Endodermal cell (in vitro differentiated cells): Measurements from ENCODE around the gene RETN. TPM values are rescaled to one million over a fixed set of nuclear protein-coding genes. Genes with fewer than 3 reads are reported as not detected.
"Not testable (repeated sequence)": the region's sequence is repeated elsewhere in the genome, so short reads cannot be mapped to it uniquely, and the experiment has no call there.

Experiments
- DNase-seq: peaks from one replicate; pipeline ENCODE4 v3.0.0-alpha.2; 2017
- H3K27ac ChIP-seq: 2 replicates; pipeline ENCODE4 v1.5.1; 2013; ENCODE audit warnings: mild to moderate bottlenecking, low read depth, low read length, moderate library complexity
- H3K27me3 ChIP-seq: 2 replicates; pipeline ENCODE4 v1.6.1; 2013; ENCODE audit warnings: mild to moderate bottlenecking, low read length, moderate library complexity; ENCODE audit not compliant: insufficient read depth, control insufficient read depth, poor library complexity, severe bottlenecking
- H3K36me3 ChIP-seq: 2 replicates; pipeline ENCODE4 v1.7.0; 2013; ENCODE audit warnings: mild to moderate bottlenecking, low read length, moderate library complexity; ENCODE audit not compliant: control insufficient read depth, insufficient read depth
- H3K4me1 ChIP-seq: one replicate; pipeline ENCODE4 v1.7.0; 2013; ENCODE audit warnings: low read length; ENCODE audit not compliant: control insufficient read depth, insufficient read depth
- H3K4me3 ChIP-seq: 2 replicates; pipeline ENCODE4 v1.5.1; 2013; ENCODE audit warnings: mild to moderate bottlenecking, low read length, moderate library complexity
- H3K9ac ChIP-seq: 2 replicates; pipeline ENCODE4 v1.6.1; 2013; ENCODE audit warnings: mild to moderate bottlenecking, low read length, moderate library complexity; ENCODE audit not compliant: poor library complexity, severe bottlenecking; ENCODE audit errors: extremely low read depth
- H3K9me3 ChIP-seq: 2 replicates; pipeline ENCODE4 v1.6.1; 2013; ENCODE audit warnings: mild to moderate bottlenecking, low read length, moderate library complexity; ENCODE audit not compliant: control insufficient read depth
- H3K27ac Mint-ChIP-seq: 2 replicates; pipeline ENCODE4 v1.8.0; 2020; ENCODE audit warnings: mixed read lengths
- H3K27me3 Mint-ChIP-seq: 2 replicates; pipeline ENCODE4 v1.8.0; 2021; ENCODE audit warnings: mild to moderate bottlenecking, mixed read lengths; ENCODE audit not compliant: insufficient read depth
- H3K36me3 Mint-ChIP-seq: 2 replicates; pipeline ENCODE4 v1.8.0; 2020; ENCODE audit warnings: low read depth, mixed read lengths
- H3K4me1 Mint-ChIP-seq: 2 replicates; pipeline ENCODE4 v1.8.0; 2020; ENCODE audit warnings: mixed read lengths
- H3K4me3 Mint-ChIP-seq: 2 replicates; pipeline ENCODE4 v1.8.0; 2020; ENCODE audit warnings: mild to moderate bottlenecking, moderate library complexity, mixed read lengths
- H3K9me3 Mint-ChIP-seq: 2 replicates; pipeline ENCODE4 v1.8.0; 2020; ENCODE audit warnings: mild to moderate bottlenecking, mixed read lengths
- CTCF ChIP-seq: fragments of 200-600 bp; sonication (generic); conservative IDR thresholded peaks from 2 replicates; pipeline ENCODE4 v1.5.0; 2021; ENCODE audit warnings: antibody characterized with exemption, mild to moderate bottlenecking
- WGBS, 2 experiments: methylation state at CpG; one replicate each; pipeline versions ENCODE4 v1.1.5 to v1.1.7; 2013; ENCODE audit warnings: missing lambda C conversion rate in 2 of 2, mixed read lengths in 1 of 2; ENCODE audit not compliant: insufficient coverage in 1 of 2, insufficient read length in 1 of 2; 5-methylcytosine and 5-hydroxymethylcytosine counted together
- total RNA-seq, 2 donors: library from RNA; stranded (reverse); fragmentation: NEBNext Ultra II Directional in 1 of 2; extraction: Animal tissue kit (Norgen Biotek cat#: 25700) in 1 of 2; gene quantifications; 2 replicates in 1 of 2; 3 replicates in 1 of 2; pipeline ENCODE4 v1.2.1, GENCODE V29; 2021

The RETN gene
- total RNA-seq, 2 donors from 2014 or later: not detected

- Histone ChIP-seq H3K4me3 (no peak overlapping the region), H3K9ac (no peak overlapping the region), H3K27me3 (no peaks in the 10 kb centered on the region), H3K27ac (no peak overlapping the region), H3K36me3 (peaks cover 18% of the 10 kb centered on the region), H3K4me1 (no peaks in the 10 kb centered on the region), H3K9me3 (no peaks in the 10 kb centered on the region)
- no peaks in the 10 kb centered on the region for H3K27me3 Mint-ChIP-seq
- peaks cover 32% of the 10 kb centered on the region for H3K36me3 Mint-ChIP-seq
- no peak for TF ChIP-seq CTCF
- no peak overlapping the region for H3K4me3 Mint-ChIP-seq
- 92 to 97% methylated on average over 10 to 27 of the region's 27 CpGs for WGBS, 2 experiments
- peaks cover 8% of the 10 kb centered on the region for H3K4me1 Mint-ChIP-seq
- peaks cover 2% of the 10 kb centered on the region for H3K9me3 Mint-ChIP-seq
- H3K27ac Mint-ChIP-seq: no peak overlapping the region
- no peak for DNase-seq
These were observed 26.4 kb upstream of the RETN start for GRCh38 chr19:7642295-7643030.

GRCh38 chr19:7643031-7643415, 25.8 kb upstream of the RETN start:
- no peaks in the 10 kb centered on the region for H3K9me3 ChIP-seq
- H3K9ac ChIP-seq: no peak overlapping the region
- Mint-ChIP-seq H3K9me3 (peaks cover 2% of the 10 kb centered on the region), H3K4me1 (peaks cover 8% of the 10 kb centered on the region), H3K27me3 (no peaks in the 10 kb centered on the region), H3K27ac (no peak overlapping the region), H3K36me3 (peaks cover 38% of the 10 kb centered on the region), H3K4me3 (no peak overlapping the region)
- TF ChIP-seq CTCF: no peak
- 92% methylated on average over 8 of the region's 8 CpGs; no CpG with 5 or more reads in 1 of the 2 experiments for WGBS, 2 experiments
- H3K27ac ChIP-seq: no peak overlapping the region
- no peaks in the 10 kb centered on the region for H3K27me3 ChIP-seq
- DNase-seq: no peak
- no peak overlapping the region for H3K4me3 ChIP-seq
- peaks cover 18% of the 10 kb centered on the region for H3K36me3 ChIP-seq
- H3K4me1 ChIP-seq: no peaks in the 10 kb centered on the region

DNA sequence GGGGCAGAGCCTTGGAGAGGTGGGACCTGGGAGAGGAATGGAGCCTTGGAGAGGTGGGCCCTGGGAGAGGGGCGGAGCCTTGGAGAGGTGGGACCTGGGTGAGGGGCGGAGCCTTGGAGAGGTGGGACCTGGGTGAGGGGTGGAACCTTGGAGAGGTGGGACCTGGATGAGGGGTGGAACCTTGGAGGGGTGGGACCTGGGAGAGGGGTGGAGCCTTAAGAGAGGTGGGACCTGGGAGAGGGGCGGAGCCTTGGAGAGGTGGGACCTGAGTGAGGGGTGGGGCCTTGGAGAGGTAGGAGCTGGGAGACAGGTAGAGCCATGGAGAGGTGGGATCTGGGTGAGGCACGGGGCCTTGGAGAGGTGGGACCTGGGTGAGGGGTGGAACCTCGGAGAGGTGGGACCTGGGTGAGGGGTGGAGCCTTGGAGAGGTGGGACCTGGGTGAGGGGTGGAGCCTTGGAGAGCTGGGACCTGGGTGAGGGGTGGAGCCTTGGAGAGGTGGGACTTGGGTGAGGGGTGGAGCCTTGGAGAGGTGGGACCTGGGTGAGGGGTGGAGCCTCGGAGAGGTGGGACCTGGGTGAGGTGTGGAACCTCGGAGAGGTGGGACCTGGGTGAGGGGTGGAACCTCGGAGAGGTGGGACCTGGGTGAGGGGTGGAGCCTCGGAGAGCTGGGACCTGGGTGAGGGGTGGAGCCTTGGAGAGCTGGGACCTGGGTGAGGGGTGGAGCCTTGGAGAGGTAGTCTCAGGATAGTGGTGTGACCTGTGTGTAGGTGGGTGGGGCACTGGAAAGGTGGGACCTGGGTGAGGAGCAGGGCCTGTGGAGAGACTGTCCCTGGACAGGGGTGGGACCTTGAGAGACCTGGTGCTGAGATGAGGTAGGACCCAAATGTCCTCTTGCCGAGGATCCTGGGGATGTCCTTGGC, 25.0 kb upstream of the RETN start:
- not testable (repeated sequence) for H3K4me1 ChIP-seq, H3K4me1 Mint-ChIP-seq, H3K9me3 ChIP-seq, H3K4me3 Mint-ChIP-seq, H3K27me3 Mint-ChIP-seq, H3K27ac Mint-ChIP-seq, H3K9me3 Mint-ChIP-seq, H3K27ac ChIP-seq, H3K27me3 ChIP-seq, H3K9ac ChIP-seq, H3K4me3 ChIP-seq
- 64 to 75% methylated on average over 6 to 10 of the region's 10 CpGs for WGBS, 2 experiments
- H3K36me3 Mint-ChIP-seq: peaks cover 43% of the 10 kb centered on the region
- peaks cover 18% of the 10 kb centered on the region for H3K36me3 ChIP-seq
- peak; percentile 88 for DNase-seq
